Keratinocyte (primary cell): Measurements from ENCODE around the gene CRTC1.

Experiments used
- EZH2 ChIP-seq: IDR thresholded peaks from one replicate; pipeline ENCODE4 v1.6.1; 2012; ENCODE audit warnings: inconsistent platforms, mild to moderate bottlenecking, low read length, moderate library complexity
- TF ChIP-seq, protein P1 (sequence below), 3 experiments: IDR thresholded peaks in 1 of 3; conservative IDR thresholded peaks in 1 of 3; optimal IDR thresholded peaks in 1 of 3; 2 replicates in 2 of 3; 3 replicates in 1 of 3; pipeline versions ENCODE3 to v1.5.1; 2011; ENCODE audit warnings: low read length in 3 of 3, mild to moderate bottlenecking in 3 of 3, moderate library complexity in 2 of 3, control low read depth in 1 of 3, inconsistent platforms in 1 of 3; ENCODE audit not compliant: insufficient read depth in 2 of 3; ENCODE audit errors: extremely low read depth in 1 of 3

DNA sequence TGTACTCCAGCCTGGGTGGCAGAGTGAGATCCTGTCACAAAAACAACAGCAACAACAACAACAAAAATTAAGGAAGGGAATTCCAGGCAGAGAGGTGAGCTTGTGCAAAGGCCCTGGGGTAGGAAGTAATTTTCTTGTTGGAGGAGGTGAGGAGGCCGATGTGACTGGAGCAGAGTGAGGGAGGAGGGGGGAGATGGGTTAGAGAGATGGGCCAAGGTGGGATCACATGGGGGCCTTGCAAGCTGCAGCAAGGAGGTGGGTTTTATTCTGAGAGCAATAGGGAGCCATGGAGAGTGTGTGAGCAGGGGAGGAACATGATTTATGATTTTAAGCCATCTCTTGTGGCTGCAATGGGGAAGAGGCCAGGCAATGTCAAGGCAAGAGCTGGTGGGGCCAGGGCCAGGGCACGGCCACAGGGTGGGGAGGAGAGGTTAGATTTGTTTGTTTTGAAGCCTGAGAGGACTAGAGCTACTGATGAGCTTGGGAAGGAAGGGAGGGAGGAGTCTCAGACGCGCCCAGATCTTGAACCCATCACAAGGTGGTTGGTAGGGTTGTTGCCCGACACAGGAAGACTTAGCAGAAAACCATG, 120.2 kb downstream of the CRTC1 start:
- no peak for TF ChIP-seq EZH2
- TF ChIP-seq, protein P1, sequence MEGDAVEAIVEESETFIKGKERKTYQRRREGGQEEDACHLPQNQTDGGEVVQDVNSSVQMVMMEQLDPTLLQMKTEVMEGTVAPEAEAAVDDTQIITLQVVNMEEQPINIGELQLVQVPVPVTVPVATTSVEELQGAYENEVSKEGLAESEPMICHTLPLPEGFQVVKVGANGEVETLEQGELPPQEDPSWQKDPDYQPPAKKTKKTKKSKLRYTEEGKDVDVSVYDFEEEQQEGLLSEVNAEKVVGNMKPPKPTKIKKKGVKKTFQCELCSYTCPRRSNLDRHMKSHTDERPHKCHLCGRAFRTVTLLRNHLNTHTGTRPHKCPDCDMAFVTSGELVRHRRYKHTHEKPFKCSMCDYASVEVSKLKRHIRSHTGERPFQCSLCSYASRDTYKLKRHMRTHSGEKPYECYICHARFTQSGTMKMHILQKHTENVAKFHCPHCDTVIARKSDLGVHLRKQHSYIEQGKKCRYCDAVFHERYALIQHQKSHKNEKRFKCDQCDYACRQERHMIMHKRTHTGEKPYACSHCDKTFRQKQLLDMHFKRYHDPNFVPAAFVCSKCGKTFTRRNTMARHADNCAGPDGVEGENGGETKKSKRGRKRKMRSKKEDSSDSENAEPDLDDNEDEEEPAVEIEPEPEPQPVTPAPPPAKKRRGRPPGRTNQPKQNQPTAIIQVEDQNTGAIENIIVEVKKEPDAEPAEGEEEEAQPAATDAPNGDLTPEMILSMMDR (optimal IDR thresholded peaks at IDR 0.05 in 1 of 3, IDR thresholded peaks at IDR 0.05 in 1 of 3, conservative IDR thresholded peaks at IDR 0.05 in 1 of 3; ENCODE audit: extremely low read depth in 1 of 3, insufficient read depth in 2 of 3, low read length in 3 of 3): no peak
